Psoas muscle (tissue), 8 donors: ENCODE data around the gene SERPINB2. TPM values are rescaled to one million over a fixed set of nuclear protein-coding genes. Genes with fewer than 3 reads are reported as not detected.

Experiments
- ATAC-seq, 4 donors: fragments of 200-7000 bp; cut with Tn5 transposase; one replicate each; pipeline ENCODE4 v1.9.1; 2020; ENCODE audit warnings: moderate library complexity in 3 of 4, mild to moderate bottlenecking in 2 of 4
- DNase-seq, 2 donors: peaks; one replicate each; pipeline ENCODE4 v3.0.0-alpha.2; 2020
- H3K27ac ChIP-seq: fragments of 200-600 bp; one replicate; pipeline ENCODE4 v1.8.0; 2022
- H3K27me3 ChIP-seq, 3 donors: fragments of 200-600 bp in 1 of 3; one replicate each; pipeline versions ENCODE4 v1.6.1 to v1.8.0; 2013 to 2022; ENCODE audit warnings: low read length in 2 of 3, mild to moderate bottlenecking in 2 of 3, moderate library complexity in 1 of 3; ENCODE audit not compliant: insufficient read depth in 3 of 3
- H3K36me3 ChIP-seq, 2 donors: fragments of 200-600 bp in 1 of 2; one replicate each; pipeline versions ENCODE4 v1.6.1 to v1.8.0; 2013 to 2022; ENCODE audit warnings: low read depth in 1 of 2, mild to moderate bottlenecking in 1 of 2, moderate library complexity in 1 of 2; ENCODE audit not compliant: insufficient read depth in 1 of 2
- H3K4me1 ChIP-seq: fragments of 200-600 bp; one replicate; pipeline ENCODE4 v1.8.0; 2022
- H3K4me3 ChIP-seq: fragments of 200-600 bp; one replicate; pipeline ENCODE4 v1.8.0; 2022; ENCODE audit warnings: mild to moderate bottlenecking
- H3K9me3 ChIP-seq: fragments of 200-600 bp; one replicate; pipeline ENCODE4 v1.8.0; 2022
- WGBS, 3 donors: extraction: QIAGEN DNeasy Blood & Tissue Kit; methylation state at CpG; one replicate each; pipeline versions ENCODE4 v1.1.6 to v1.1.7; 2013; 5-methylcytosine and 5-hydroxymethylcytosine counted together
- intact Hi-C, 2 donors: fragments of 100-400 bp; cut with DNase I; formaldehyde crosslinking; loops; one replicate each; pipeline versions ENCODE4 v1.11.0 to v1.14.2; 2022
- polyA plus RNA-seq, 3 donors: library from polyadenylated mRNA; stranded (reverse); fragments of 200-250 nt; gene quantifications; one replicate each; pipeline ENCODE4 v1.2.3, GENCODE V29; 2013
- total RNA-seq, 4 donors: library from RNA; stranded (reverse); fragmentation: NEBNext Ultra II Directional in 2 of 4; extraction: Animal tissue kit (Norgen Biotek cat#: 25700) in 2 of 4; gene quantifications; one replicate each; pipeline versions ENCODE4 v1.2.1 to v1.2.4, GENCODE V29; 2021 to 2023
- TF ChIP-seq, protein P1 (sequence below): fragments of 200-600 bp; IDR thresholded peaks from one replicate; pipeline ENCODE4 v1.8.0; 2022; ENCODE audit warnings: antibody characterized with exemption
- donor health status: healthy with polysubstance abuse.
- donor health status: DM: no; HTN: no; CAD: no; lungs with moderate emphysema.
- donor health status: Bipolar disorder and iron deficiency.
- donor health status: healthy.
- donor health status: DM: yes; HTN: yes; CAD: no.
- donor health status: DM: no; HTN: no; CAD: no.
- donor health status: DM: no; HTN: no; CAD: no.
- donor health status: DM: yes; HTN: yes; CAD: no.

SERPINB2 gene
- total and polyA plus RNA-seq, 7 donors, result 0.03 to 0.22 (median 0.18) TPM; not detected in 3

DNA sequence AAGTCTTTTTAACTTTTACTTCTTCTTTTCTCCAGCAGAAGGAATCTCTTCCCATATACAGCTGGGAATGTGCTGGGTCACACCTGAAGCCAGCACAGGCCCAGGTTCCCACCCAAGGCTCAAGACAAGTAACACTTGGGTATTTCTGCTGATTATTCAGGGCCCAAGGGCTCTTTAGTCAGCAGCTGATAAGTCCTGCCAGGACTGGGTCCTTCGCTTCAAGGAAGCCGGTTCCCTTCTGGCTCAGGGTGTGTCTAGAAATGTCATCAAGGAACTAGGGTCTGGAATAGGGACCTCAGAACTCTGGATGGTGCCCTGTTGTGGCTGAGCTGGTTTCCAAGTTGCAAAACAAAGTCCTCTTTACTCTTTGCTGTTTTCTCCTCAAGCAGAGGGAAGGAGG, 27.0 kb upstream of the SERPINB2 start:
- no peak for ATAC-seq

DNA sequence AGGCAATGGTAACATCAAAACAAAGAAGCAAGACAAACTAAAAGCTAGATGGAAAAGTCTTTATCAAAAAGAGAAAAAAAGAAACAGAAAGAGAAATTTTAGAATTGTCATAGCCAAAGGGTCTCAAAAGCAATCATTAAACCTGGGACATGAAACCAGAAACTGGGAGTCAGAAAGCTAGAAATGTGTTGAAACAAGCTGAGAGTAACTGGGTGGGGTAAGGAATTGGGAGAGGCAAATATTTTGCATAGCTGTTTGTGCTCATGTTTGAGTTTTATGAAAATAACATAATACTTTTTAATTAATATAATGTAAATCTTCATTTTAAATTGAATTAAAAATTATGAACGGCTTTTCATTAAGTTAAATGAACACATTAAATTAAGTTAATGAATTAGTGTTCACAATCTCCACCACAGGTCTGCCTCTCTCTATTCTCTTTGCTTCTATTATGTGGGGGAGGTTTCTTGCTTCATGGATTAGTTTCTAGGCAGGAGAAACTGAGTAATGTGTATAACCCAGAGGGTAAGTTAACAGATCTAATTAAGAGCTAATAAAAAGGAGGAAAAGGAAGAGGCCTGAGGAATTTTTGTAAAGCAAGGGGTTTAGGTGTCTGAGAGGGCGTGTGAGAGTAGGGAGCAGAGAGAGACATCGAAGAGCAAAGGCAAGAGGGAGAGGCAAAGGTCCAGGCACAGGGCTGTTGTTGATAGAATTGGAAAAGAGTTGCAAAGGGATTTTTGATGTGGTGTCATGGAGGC, 20.0 kb upstream of the SERPINB2 start:
- Histone ChIP-seq H3K27me3 (no peaks in the 10 kb centered on the region), H3K9me3 (no peaks in the 10 kb centered on the region), H3K36me3 (no peaks in the 10 kb centered on the region), H3K4me1 (no peaks in the 10 kb centered on the region), H3K4me3 (no peak overlapping the region), H3K27ac (no peak overlapping the region)
- DNase-seq, result no peak
- TF ChIP-seq, protein P1, sequence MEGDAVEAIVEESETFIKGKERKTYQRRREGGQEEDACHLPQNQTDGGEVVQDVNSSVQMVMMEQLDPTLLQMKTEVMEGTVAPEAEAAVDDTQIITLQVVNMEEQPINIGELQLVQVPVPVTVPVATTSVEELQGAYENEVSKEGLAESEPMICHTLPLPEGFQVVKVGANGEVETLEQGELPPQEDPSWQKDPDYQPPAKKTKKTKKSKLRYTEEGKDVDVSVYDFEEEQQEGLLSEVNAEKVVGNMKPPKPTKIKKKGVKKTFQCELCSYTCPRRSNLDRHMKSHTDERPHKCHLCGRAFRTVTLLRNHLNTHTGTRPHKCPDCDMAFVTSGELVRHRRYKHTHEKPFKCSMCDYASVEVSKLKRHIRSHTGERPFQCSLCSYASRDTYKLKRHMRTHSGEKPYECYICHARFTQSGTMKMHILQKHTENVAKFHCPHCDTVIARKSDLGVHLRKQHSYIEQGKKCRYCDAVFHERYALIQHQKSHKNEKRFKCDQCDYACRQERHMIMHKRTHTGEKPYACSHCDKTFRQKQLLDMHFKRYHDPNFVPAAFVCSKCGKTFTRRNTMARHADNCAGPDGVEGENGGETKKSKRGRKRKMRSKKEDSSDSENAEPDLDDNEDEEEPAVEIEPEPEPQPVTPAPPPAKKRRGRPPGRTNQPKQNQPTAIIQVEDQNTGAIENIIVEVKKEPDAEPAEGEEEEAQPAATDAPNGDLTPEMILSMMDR, result no peak
- intact Hi-C loops, result no loop called here
- ATAC-seq, result no peak
- WGBS, 3 donors, result 74 to 87% (median 75%) methylated on average over 3 of the region's 3 CpGs

More for the DNA sequence above, 27.0 kb upstream of the SERPINB2 start:
- no peaks in the 10 kb centered on the region for H3K27me3 ChIP-seq
- DNase-seq, result no peak
- 70 to 94% (median 94%) methylated on average over 2 of the region's 2 CpGs for WGBS, 3 donors
- TF ChIP-seq, protein P1, result no peak
- H3K4me3 ChIP-seq, result no peak overlapping the region
- H3K36me3 ChIP-seq, result no peaks in the 10 kb centered on the region
- no peaks in the 10 kb centered on the region for H3K4me1 ChIP-seq
- intact Hi-C loops, result no loop called here
- H3K9me3 ChIP-seq, result peaks cover 3% of the 10 kb centered on the region
- H3K27ac ChIP-seq, result no peak overlapping the region

DNA sequence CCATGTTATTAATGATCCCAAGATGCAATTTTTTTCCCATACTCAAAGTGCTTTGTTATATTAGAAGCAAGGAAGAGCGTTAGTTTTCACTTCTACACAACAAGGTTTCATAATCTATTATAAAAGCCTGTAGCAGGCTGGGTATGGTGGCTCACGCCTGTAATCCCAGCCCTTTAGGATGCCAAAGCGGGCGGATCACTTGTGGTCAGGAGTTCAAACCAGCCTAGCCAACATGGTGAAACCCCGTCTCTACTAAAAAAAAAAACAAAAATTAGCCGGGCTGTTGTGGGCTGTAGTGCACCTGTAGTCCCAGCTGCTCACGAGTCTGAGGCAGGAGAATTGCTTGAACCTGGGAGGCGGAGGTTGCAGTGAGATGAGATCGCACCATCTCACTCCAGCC, 19.0 kb upstream of the SERPINB2 start:
- DNase-seq (no peak), ATAC-seq (no peak)
- intact Hi-C loops, result no loop called here
- TF ChIP-seq, protein P1, result no peak
- H3K36me3 ChIP-seq, result no peaks in the 10 kb centered on the region
- H3K4me1 ChIP-seq, result no peaks in the 10 kb centered on the region
- H3K27ac ChIP-seq, result no peak overlapping the region
- H3K4me3 ChIP-seq, result no peak overlapping the region
- H3K27me3 ChIP-seq, result no peaks in the 10 kb centered on the region
- H3K9me3 ChIP-seq, result no peaks in the 10 kb centered on the region
- WGBS, 3 donors, result 80 to 90% (median 84%) methylated on average over 9 of the region's 9 CpGs

DNA sequence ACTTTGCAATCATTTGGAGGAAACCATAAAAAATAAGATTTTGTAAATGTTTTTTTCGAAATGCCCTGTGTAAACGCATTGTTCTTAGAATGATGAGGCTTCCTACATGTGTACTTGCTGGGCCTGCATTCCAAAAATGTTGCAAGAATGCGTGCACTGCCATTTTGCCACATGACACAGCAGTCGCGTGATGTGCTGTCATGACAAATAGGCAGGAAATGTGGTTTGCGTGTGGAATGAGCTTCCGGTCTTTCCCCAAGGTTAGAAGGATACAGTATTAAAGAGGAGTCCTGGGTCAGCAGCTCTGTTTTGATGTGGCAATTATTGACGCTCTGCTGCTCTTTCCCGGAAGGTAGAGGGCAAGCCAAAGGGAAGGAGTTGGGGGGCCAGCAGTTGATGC, 18.1 kb upstream of the SERPINB2 start:
- intact Hi-C loops, result no loop called here
- Histone ChIP-seq H3K4me3 (no peak overlapping the region), H3K36me3 (no peaks in the 10 kb centered on the region), H3K27ac (no peak overlapping the region), H3K4me1 (no peaks in the 10 kb centered on the region), H3K9me3 (no peaks in the 10 kb centered on the region), H3K27me3 (no peaks in the 10 kb centered on the region)
- 71 to 79% (median 79%) methylated on average over 9 of the region's 9 CpGs for WGBS, 3 donors
- TF ChIP-seq, protein P1, result no peak
- DNase-seq, result no peak
- no peak for ATAC-seq

- Histone ChIP-seq H3K4me1 (no peaks in the 10 kb centered on the region), H3K4me3 (no peak overlapping the region), H3K9me3 (no peaks in the 10 kb centered on the region), H3K27me3 (no peaks in the 10 kb centered on the region), H3K36me3 (no peaks in the 10 kb centered on the region), H3K27ac (no peak overlapping the region)
- intact Hi-C loops, result no loop called here
- ATAC-seq, result no peak
- 86 to 89% (median 89%) methylated on average over 3 of the region's 3 CpGs for WGBS, 3 donors
- TF ChIP-seq, protein P1, result no peak
- DNase-seq, result no peak
These were observed 17.7 kb upstream of the SERPINB2 start for GRCh38 chr18:63869851-63870250.
